MM.1S (cell line): ENCODE data around the gene PLSCR4.

ENCODE experiments used
- EZH2 ChIP-seq: fragments of 300-600 bp; sonication (generic); optimal IDR thresholded peaks from 2 replicates; pipeline ENCODE3; 2017; ENCODE audit warnings: low read depth, mild to moderate bottlenecking, antibody characterized with exemption, low read length, mixed read lengths
- TF ChIP-seq, protein P1 (sequence below): fragments of 300-600 bp; sonication (generic); IDR thresholded peaks from 2 replicates; pipeline ENCODE4 v1.5.1; 2016; ENCODE audit warnings: antibody characterized with exemption, low read length, mixed read lengths

DNA sequence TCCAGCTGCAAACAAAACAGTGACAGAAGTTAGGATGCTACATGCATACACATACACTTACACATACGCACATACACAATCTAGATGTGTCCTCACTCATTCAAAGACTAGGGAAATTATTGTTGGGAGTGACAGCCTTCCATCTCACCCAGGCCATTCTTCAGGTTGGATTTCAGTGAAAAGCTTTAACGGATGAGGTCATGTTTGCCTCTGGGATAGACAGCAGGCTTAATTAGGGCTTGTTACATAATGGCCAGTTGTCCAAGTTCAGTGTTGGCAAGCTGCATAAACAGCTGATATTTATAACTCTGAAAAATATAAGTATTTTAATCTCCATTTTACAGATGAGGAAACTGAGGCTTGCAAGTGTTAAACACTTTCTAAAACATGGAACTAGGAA lies 54.1 kb downstream of the PLSCR4 start:
- TF ChIP-seq, protein P1, sequence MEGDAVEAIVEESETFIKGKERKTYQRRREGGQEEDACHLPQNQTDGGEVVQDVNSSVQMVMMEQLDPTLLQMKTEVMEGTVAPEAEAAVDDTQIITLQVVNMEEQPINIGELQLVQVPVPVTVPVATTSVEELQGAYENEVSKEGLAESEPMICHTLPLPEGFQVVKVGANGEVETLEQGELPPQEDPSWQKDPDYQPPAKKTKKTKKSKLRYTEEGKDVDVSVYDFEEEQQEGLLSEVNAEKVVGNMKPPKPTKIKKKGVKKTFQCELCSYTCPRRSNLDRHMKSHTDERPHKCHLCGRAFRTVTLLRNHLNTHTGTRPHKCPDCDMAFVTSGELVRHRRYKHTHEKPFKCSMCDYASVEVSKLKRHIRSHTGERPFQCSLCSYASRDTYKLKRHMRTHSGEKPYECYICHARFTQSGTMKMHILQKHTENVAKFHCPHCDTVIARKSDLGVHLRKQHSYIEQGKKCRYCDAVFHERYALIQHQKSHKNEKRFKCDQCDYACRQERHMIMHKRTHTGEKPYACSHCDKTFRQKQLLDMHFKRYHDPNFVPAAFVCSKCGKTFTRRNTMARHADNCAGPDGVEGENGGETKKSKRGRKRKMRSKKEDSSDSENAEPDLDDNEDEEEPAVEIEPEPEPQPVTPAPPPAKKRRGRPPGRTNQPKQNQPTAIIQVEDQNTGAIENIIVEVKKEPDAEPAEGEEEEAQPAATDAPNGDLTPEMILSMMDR, result no peak
- no peak for TF ChIP-seq EZH2
